HepG2 (cell line): Measurements from ENCODE around the gene TMEM14A. TPM values are rescaled to one million over a fixed set of nuclear protein-coding genes. Genes with fewer than 3 reads are reported as not detected.
A peak's percentile ranks its signal among the peaks of the same experiment; 100 is the strongest.

Experiments used
- CHCHD3 ChIP-seq: sonication (generic); formaldehyde crosslinking; IDR thresholded peaks from 2 replicates; pipeline ENCODE4 v1.8.0; 2022; ENCODE audit warnings: mild to moderate bottlenecking, missing genetic modification reagents, moderate library complexity
- IRF1 ChIP-seq: sonication (generic); formaldehyde crosslinking; IDR thresholded peaks from 2 replicates; pipeline ENCODE4 v1.4.0; 2020; ENCODE audit warnings: low read depth, mild to moderate bottlenecking, missing genetic modification reagents
- MXD4 ChIP-seq: IDR thresholded peaks from 2 replicates; pipeline ENCODE4 v1.6.1; 2016; ENCODE audit warnings: mild to moderate bottlenecking, missing biosample characterization, missing genetic modification reagents
- SRSF4 ChIP-seq: fragments of 200-400 bp; formaldehyde crosslinking; IDR thresholded peaks from one replicate; pipeline ENCODE4 v1.6.1; 2018; ENCODE audit warnings: mild to moderate bottlenecking, low read depth, low read length, moderate library complexity; ENCODE audit not compliant: poor library complexity, severe bottlenecking
- SRY ChIP-seq: sonication (generic); formaldehyde crosslinking; IDR thresholded peaks from 2 replicates; pipeline ENCODE4 v1.8.0; 2022; ENCODE audit warnings: mild to moderate bottlenecking, missing genetic modification reagents
- TFDP2 ChIP-seq: sonication (generic); formaldehyde crosslinking; IDR thresholded peaks from 2 replicates; pipeline ENCODE4 v1.4.0; 2020; ENCODE audit warnings: missing genetic modification reagents
- ZBTB7A ChIP-seq: sonication (generic); formaldehyde crosslinking; IDR thresholded peaks from 2 replicates; pipeline ENCODE4 v1.8.0; 2022; ENCODE audit warnings: mild to moderate bottlenecking, missing genetic modification reagents
- ZFAT ChIP-seq: sonication (generic); formaldehyde crosslinking; conservative IDR thresholded peaks from 2 replicates; pipeline ENCODE4 v1.8.1; 2023; ENCODE audit warnings: missing genetic modification reagents, inconsistent platforms
- ZFP1 ChIP-seq: IDR thresholded peaks from 2 replicates; pipeline ENCODE4 v1.6.1; 2016
- ZFP90 ChIP-seq: sonication (generic); formaldehyde crosslinking; IDR thresholded peaks from 2 replicates; pipeline ENCODE4 v1.8.0; 2022; ENCODE audit warnings: missing genetic modification reagents, mild to moderate bottlenecking, inconsistent platforms, borderline replicate concordance
- ZNF512 ChIP-seq: sonication (generic); formaldehyde crosslinking; IDR thresholded peaks from 2 replicates; pipeline ENCODE4 v1.4.0; 2020; ENCODE audit warnings: mild to moderate bottlenecking, missing genetic modification reagents
- ZNF644 ChIP-seq: IDR thresholded peaks from 2 replicates; pipeline ENCODE4 v1.6.1; 2016; ENCODE audit warnings: low read depth
- polyA plus RNA-seq, 8 experiments: library from polyadenylated mRNA; depleted of rRNA in 3 of 8; stranded (reverse) in 7 of 8; unstranded in 1 of 8; fragments of >200 nt; fragmentation: Illumina TruSeq in 4 of 8; extraction: Trizol in 4 of 8; gene quantifications; 2 replicates each; pipeline versions ENCODE4 v1.2.1 to v1.2.3, GENCODE V29; 2011 to 2016; ENCODE audit warnings: low read depth in 4 of 8, missing spikeins in 1 of 8, mixed read lengths in 1 of 8; ENCODE audit not compliant: insufficient read depth in 1 of 8
- total RNA-seq, 5 experiments: library from RNA; depleted of rRNA; stranded (reverse); fragments of >200 nt; fragmentation: Illumina TruSeq; extraction: Trizol; gene quantifications; 2 replicates each; pipeline ENCODE4 v1.2.3, GENCODE V29; 2016; ENCODE audit warnings: low read depth in 1 of 5
- TF ChIP-seq, protein P1 (sequence below): sonication (generic); formaldehyde crosslinking; IDR thresholded peaks from 2 replicates; pipeline ENCODE4 v1.9.0; 2021; ENCODE audit warnings: mild to moderate bottlenecking, missing genetic modification reagents
- TF ChIP-seq, protein P2 (sequence below): sonication (generic); formaldehyde crosslinking; IDR thresholded peaks from 2 replicates; pipeline ENCODE4 v1.4.0; 2020; ENCODE audit warnings: missing genetic modification reagents
- TF ChIP-seq, protein P3 (sequence below): IDR thresholded peaks from 2 replicates; pipeline ENCODE4 v1.6.1; 2012; ENCODE audit warnings: inconsistent platforms

The TMEM14A gene
- total and polyA plus RNA-seq, 2 of the 13 experiments (the other 11 are each of a cell fraction or from before 2014, with no cell fraction given), result 24.6 to 73.7 TPM

GRCh38 chr6:52724406-52725121 is 53.7 kb downstream of the TMEM14A start (continued):
- TF ChIP-seq ZFAT (CRISPR knock-in tag), result no peak
- no peak; the same call in 1 of the 2 replicates for TF ChIP-seq SRY (CRISPR knock-in tag)
- TF ChIP-seq ZNF644 (CRISPR knock-in tag), result peak; percentile 80; the same call in 1 of the 2 replicates
- TF ChIP-seq SRSF4, result no peak
- peak; percentile 18; the same call in 1 of the 2 replicates for TF ChIP-seq ZFP90 (CRISPR knock-in tag)
- TF ChIP-seq, protein P1, sequence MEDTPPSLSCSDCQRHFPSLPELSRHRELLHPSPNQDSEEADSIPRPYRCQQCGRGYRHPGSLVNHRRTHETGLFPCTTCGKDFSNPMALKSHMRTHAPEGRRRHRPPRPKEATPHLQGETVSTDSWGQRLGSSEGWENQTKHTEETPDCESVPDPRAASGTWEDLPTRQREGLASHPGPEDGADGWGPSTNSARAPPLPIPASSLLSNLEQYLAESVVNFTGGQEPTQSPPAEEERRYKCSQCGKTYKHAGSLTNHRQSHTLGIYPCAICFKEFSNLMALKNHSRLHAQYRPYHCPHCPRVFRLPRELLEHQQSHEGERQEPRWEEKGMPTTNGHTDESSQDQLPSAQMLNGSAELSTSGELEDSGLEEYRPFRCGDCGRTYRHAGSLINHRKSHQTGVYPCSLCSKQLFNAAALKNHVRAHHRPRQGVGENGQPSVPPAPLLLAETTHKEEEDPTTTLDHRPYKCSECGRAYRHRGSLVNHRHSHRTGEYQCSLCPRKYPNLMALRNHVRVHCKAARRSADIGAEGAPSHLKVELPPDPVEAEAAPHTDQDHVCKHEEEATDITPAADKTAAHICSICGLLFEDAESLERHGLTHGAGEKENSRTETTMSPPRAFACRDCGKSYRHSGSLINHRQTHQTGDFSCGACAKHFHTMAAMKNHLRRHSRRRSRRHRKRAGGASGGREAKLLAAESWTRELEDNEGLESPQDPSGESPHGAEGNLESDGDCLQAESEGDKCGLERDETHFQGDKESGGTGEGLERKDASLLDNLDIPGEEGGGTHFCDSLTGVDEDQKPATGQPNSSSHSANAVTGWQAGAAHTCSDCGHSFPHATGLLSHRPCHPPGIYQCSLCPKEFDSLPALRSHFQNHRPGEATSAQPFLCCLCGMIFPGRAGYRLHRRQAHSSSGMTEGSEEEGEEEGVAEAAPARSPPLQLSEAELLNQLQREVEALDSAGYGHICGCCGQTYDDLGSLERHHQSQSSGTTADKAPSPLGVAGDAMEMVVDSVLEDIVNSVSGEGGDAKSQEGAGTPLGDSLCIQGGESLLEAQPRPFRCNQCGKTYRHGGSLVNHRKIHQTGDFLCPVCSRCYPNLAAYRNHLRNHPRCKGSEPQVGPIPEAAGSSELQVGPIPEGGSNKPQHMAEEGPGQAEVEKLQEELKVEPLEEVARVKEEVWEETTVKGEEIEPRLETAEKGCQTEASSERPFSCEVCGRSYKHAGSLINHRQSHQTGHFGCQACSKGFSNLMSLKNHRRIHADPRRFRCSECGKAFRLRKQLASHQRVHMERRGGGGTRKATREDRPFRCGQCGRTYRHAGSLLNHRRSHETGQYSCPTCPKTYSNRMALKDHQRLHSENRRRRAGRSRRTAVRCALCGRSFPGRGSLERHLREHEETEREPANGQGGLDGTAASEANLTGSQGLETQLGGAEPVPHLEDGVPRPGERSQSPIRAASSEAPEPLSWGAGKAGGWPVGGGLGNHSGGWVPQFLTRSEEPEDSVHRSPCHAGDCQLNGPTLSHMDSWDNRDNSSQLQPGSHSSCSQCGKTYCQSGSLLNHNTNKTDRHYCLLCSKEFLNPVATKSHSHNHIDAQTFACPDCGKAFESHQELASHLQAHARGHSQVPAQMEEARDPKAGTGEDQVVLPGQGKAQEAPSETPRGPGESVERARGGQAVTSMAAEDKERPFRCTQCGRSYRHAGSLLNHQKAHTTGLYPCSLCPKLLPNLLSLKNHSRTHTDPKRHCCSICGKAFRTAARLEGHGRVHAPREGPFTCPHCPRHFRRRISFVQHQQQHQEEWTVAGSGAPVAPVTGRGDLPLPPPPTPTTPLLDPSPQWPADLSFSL (CRISPR knock-in tag), result no peak
- no peak for TF ChIP-seq IRF1 (CRISPR knock-in tag)
- TF ChIP-seq ZNF512, result no peak; the same call in none of the 2 replicates
- 0 out of 2 replicates have a peak, but pooled peaks have one; percentile 48 for TF ChIP-seq MXD4
- 0 out of 2 replicates have a peak, but pooled peaks have one; percentile 38 for TF ChIP-seq ZFP1
- TF ChIP-seq ZBTB7A (CRISPR knock-in tag), result no peak
- TF ChIP-seq, protein P2, sequence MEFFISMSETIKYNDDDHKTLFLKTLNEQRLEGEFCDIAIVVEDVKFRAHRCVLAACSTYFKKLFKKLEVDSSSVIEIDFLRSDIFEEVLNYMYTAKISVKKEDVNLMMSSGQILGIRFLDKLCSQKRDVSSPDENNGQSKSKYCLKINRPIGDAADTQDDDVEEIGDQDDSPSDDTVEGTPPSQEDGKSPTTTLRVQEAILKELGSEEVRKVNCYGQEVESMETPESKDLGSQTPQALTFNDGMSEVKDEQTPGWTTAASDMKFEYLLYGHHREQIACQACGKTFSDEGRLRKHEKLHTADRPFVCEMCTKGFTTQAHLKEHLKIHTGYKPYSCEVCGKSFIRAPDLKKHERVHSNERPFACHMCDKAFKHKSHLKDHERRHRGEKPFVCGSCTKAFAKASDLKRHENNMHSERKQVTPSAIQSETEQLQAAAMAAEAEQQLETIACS (CRISPR knock-in tag), result no peak
- no peak for TF ChIP-seq CHCHD3 (CRISPR knock-in tag)
- no peak for TF ChIP-seq TFDP2 (CRISPR knock-in tag)
- TF ChIP-seq, protein P3, sequence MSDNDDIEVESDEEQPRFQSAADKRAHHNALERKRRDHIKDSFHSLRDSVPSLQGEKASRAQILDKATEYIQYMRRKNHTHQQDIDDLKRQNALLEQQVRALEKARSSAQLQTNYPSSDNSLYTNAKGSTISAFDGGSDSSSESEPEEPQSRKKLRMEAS, result peak; percentile 55; the same call in 1 of the 2 replicates
